LoVo (cell line): ENCODE data around the gene AK9.

Experiments
- DNase-seq: peaks from one replicate; pipeline ENCODE4 v3.0.0-alpha.2; 2016; ENCODE audit warnings: low spot score

Gene AK9

GRCh38 chr6:109510358-109510757, 180.6 kb downstream of the AK9 start:
- DNase-seq = no peak

GRCh38 chr6:109508166-109508860, 182.7 kb downstream of the AK9 start:
- no peak for DNase-seq

- no peak for DNase-seq
Observed at GRCh38 chr6:109507490-109508072, 183.4 kb downstream of the AK9 start.

GRCh38 chr6:109506841-109507240, 184.2 kb downstream of the AK9 start:
- no peak for DNase-seq

GRCh38 chr6:109506314-109506713, 184.7 kb downstream of the AK9 start:
- DNase-seq = no peak

- DNase-seq = no peak
Observed at GRCh38 chr6:109503327-109504224, 187.4 kb downstream of the AK9 start.

- DNase-seq = no peak
Observed at GRCh38 chr6:109498936-109499335, 192.1 kb downstream of the AK9 start.

- DNase-seq = no peak
Observed at GRCh38 chr6:109498052-109498451, 192.9 kb downstream of the AK9 start.

- DNase-seq = no peak
Observed at GRCh38 chr6:109496036-109496772, 194.8 kb downstream of the AK9 start.

- DNase-seq = no peak
Observed at GRCh38 chr6:109493865-109494264, 197.1 kb downstream of the AK9 start.

GRCh38 chr6:109491207-109491938, 199.6 kb downstream of the AK9 start:
- no peak for DNase-seq

- DNase-seq = no peak
Observed at GRCh38 chr6:109490713-109491112, 200.3 kb downstream of the AK9 start.

GRCh38 chr6:109488001-109488400, 203.0 kb downstream of the AK9 start:
- DNase-seq = no peak

GRCh38 chr6:109486068-109486467, 204.9 kb downstream of the AK9 start:
- peak; percentile 7 for DNase-seq

- no peak for DNase-seq
Observed at GRCh38 chr6:109485266-109485935, 205.6 kb downstream of the AK9 start.

- DNase-seq = no peak
Observed at GRCh38 chr6:109484122-109484521, 206.9 kb downstream of the AK9 start.

GRCh38 chr6:109483735-109484057, 207.3 kb downstream of the AK9 start:
- no peak for DNase-seq

GRCh38 chr6:109482905-109483734, 207.9 kb downstream of the AK9 start, which contains the start of gene ZBTB24:
Gene ZBTB24 (minus strand): TSS chr6:109483219. CDS start chr6:109482026, 1,193 bp downstream.
- peak; percentile 88 for DNase-seq

- DNase-seq = no peak
Observed at GRCh38 chr6:109480993-109481480, 210.0 kb downstream of the AK9 start.
